ENCODE measurements around the gene DTNA.
"Not testable (repeated sequence)": the region's sequence is repeated elsewhere in the genome, so short reads cannot be mapped to it uniquely, and the experiment has no call there.

The DTNA gene

DNA sequence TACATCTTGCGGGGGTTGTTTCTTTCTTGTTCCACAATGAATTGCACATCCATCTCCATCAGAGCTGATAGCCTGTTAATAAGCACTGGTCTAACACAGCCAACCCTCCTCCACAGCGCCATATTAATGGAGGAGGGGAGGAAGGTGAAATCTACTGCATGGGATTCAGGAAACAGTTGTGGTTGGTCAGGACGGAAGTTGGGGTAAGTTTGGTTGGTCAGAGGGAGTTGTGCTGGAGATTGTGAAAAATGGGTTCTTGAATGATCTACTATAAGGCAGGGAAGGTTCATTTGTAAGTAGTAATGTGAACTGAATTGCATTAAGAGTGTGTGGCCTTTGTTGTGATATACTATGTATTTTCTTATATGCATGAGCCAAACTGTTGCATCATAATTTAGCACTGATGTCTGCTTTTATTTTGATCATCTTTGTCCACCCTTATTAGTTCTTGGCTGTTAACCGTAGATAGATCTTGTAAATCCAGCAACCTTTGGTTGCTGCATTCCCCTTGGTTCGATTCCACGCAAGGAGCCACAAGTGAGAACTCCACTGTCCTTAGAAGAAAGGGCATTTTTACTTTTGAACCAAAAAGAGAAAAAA lies 180.5 kb downstream of the DTNA start:
- no peak overlapping the region for H3K4me3 ChIP-seq (ENCODE audit: severe bottlenecking)
- ATAC-seq (ENCODE audit: low read depth): no peak
- H3K27me3 ChIP-seq (ENCODE audit: insufficient read depth, poor library complexity, severe bottlenecking): no peaks in the 10 kb centered on the region
- DNase-seq (ENCODE audit: low spot score): no peak
- no peaks in the 10 kb centered on the region for H3K36me3 ChIP-seq (ENCODE audit: low read depth)
- no peak overlapping the region for H3K27ac ChIP-seq (ENCODE audit: poor library complexity, severe bottlenecking)
- no peaks in the 10 kb centered on the region for H3K9me3 ChIP-seq (ENCODE audit: severe bottlenecking)
- TF ChIP-seq, protein P1, sequence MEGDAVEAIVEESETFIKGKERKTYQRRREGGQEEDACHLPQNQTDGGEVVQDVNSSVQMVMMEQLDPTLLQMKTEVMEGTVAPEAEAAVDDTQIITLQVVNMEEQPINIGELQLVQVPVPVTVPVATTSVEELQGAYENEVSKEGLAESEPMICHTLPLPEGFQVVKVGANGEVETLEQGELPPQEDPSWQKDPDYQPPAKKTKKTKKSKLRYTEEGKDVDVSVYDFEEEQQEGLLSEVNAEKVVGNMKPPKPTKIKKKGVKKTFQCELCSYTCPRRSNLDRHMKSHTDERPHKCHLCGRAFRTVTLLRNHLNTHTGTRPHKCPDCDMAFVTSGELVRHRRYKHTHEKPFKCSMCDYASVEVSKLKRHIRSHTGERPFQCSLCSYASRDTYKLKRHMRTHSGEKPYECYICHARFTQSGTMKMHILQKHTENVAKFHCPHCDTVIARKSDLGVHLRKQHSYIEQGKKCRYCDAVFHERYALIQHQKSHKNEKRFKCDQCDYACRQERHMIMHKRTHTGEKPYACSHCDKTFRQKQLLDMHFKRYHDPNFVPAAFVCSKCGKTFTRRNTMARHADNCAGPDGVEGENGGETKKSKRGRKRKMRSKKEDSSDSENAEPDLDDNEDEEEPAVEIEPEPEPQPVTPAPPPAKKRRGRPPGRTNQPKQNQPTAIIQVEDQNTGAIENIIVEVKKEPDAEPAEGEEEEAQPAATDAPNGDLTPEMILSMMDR (IDR thresholded peaks at IDR 0.05; ENCODE audit: poor library complexity, severe bottlenecking): no peak
- H3K4me1 ChIP-seq (ENCODE audit: insufficient read depth, poor library complexity, severe bottlenecking): no peaks in the 10 kb centered on the region

DNA sequence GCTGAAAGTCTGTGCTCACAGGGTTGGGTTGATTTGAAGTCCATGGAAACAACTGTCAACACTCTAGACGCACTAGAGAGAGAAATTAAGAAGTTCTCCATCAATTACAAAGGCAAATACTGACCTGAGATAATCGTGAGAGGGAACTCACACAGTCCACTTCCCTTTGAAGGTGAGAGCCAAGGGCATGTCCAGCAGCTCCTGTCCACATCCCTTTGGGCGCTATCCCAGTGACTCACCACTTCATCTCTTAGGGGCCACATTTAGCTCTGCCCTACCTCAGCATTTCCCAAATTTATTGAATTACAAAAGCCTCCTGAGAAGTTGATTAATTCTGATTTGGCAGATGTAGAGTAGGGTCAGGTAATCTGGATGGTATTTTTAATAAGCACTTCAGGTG lies 182.3 kb downstream of the DTNA start:
- DNase-seq (ENCODE audit: low spot score) (no peak), ATAC-seq (ENCODE audit: low read depth) (no peak)
- Histone ChIP-seq H3K36me3 (ENCODE audit: low read depth) (no peaks in the 10 kb centered on the region), H3K27me3 (ENCODE audit: insufficient read depth, poor library complexity, severe bottlenecking) (no peaks in the 10 kb centered on the region), H3K9me3 (ENCODE audit: severe bottlenecking) (no peaks in the 10 kb centered on the region), H3K27ac (ENCODE audit: poor library complexity, severe bottlenecking) (no peak overlapping the region), H3K4me1 (ENCODE audit: insufficient read depth, poor library complexity, severe bottlenecking) (no peaks in the 10 kb centered on the region), H3K4me3 (ENCODE audit: severe bottlenecking) (no peak overlapping the region)
- TF ChIP-seq, protein P1 (IDR thresholded peaks at IDR 0.05; ENCODE audit: poor library complexity, severe bottlenecking): no peak

DNA sequence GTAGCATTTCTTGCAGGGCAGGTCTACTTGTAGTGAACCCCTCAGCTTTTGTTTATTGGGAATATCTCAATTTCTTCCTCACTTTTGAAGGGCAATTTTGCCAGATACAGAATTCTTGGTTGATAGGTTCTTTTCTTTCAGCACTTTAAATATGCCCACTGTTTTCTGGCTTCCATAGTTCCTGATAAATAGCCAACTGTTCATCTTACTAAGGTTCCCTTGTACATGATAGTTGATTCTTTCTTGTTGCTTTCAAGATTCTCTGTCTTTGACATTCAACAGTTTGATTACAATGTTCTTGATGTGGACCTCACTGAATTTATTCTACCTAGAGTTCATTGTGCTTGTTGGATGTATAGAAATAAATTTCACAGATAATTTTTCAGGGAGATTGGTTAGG lies 183.1 kb downstream of the DTNA start:
- TF ChIP-seq, protein P1 (IDR thresholded peaks at IDR 0.05; ENCODE audit: poor library complexity, severe bottlenecking): no peak
- no peaks in the 10 kb centered on the region for H3K27me3 ChIP-seq (ENCODE audit: insufficient read depth, poor library complexity, severe bottlenecking)

DNA sequence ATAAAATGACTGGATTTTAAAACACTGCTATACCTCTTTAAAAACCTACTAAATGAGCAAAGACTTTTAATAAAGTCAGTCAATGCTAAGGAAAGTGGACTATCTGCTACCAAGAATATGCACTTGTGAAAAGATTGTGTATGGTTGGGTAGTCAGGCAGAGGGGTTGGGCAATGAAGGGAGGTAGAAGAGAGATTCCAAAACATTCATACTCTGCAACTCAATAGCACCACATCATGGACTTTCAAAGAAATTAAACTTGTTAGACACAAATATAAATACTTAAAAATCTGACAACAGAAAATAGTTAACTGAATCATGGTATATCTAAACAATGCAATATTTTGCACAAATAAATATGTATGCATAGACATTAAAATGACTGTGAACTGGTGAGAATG lies 191.2 kb downstream of the DTNA start:
- Histone ChIP-seq H3K27me3 (ENCODE audit: insufficient read depth, poor library complexity, severe bottlenecking) (no peaks in the 10 kb centered on the region), H3K36me3 (ENCODE audit: low read depth) (no peaks in the 10 kb centered on the region), H3K9me3 (ENCODE audit: severe bottlenecking) (no peaks in the 10 kb centered on the region), H3K4me3 (ENCODE audit: severe bottlenecking) (no peak overlapping the region), H3K4me1 (ENCODE audit: insufficient read depth, poor library complexity, severe bottlenecking) (no peaks in the 10 kb centered on the region), H3K27ac (ENCODE audit: poor library complexity, severe bottlenecking) (no peak overlapping the region)
- ATAC-seq (ENCODE audit: low read depth) (no peak), DNase-seq (ENCODE audit: low spot score) (no peak)
- TF ChIP-seq, protein P1 (IDR thresholded peaks at IDR 0.05; ENCODE audit: poor library complexity, severe bottlenecking): no peak

More for the DNA sequence above, 183.1 kb downstream of the DTNA start:
- Histone ChIP-seq H3K36me3 (ENCODE audit: low read depth) (no peaks in the 10 kb centered on the region), H3K4me1 (ENCODE audit: insufficient read depth, poor library complexity, severe bottlenecking) (no peaks in the 10 kb centered on the region), H3K9me3 (ENCODE audit: severe bottlenecking) (no peaks in the 10 kb centered on the region), H3K27ac (ENCODE audit: poor library complexity, severe bottlenecking) (no peak overlapping the region), H3K4me3 (ENCODE audit: severe bottlenecking) (no peak overlapping the region)
- ATAC-seq (ENCODE audit: low read depth): no peak
- no peak for DNase-seq (ENCODE audit: low spot score)

DNA sequence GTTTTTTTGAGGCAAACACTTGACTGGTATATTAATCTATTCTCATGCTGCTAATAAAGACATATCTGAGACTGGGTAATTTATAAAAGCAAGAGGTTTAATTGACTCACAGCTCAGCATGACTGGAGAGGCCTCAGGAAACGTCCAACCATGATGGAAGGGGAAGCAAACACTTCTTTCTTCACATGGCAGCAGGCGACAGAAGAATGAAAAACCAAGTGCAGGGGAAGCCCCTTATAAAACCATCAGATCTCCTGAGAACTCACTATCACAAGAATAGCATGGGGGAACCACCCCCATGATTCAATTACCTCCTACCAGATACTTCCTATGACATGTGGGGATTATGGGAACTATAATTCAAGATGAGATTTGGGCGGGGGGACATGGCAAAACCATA lies 194.9 kb downstream of the DTNA start:
- no peak overlapping the region for H3K4me3 ChIP-seq (ENCODE audit: severe bottlenecking)
- H3K27ac ChIP-seq (ENCODE audit: poor library complexity, severe bottlenecking): no peak overlapping the region
- no peaks in the 10 kb centered on the region for H3K36me3 ChIP-seq (ENCODE audit: low read depth)
- no peaks in the 10 kb centered on the region for H3K9me3 ChIP-seq (ENCODE audit: severe bottlenecking)
- no peak for DNase-seq (ENCODE audit: low spot score)
- H3K4me1 ChIP-seq (ENCODE audit: insufficient read depth, poor library complexity, severe bottlenecking): no peaks in the 10 kb centered on the region
- TF ChIP-seq, protein P1 (IDR thresholded peaks at IDR 0.05; ENCODE audit: poor library complexity, severe bottlenecking): no peak
- no peak for ATAC-seq (ENCODE audit: low read depth)
- H3K27me3 ChIP-seq (ENCODE audit: insufficient read depth, poor library complexity, severe bottlenecking): no peaks in the 10 kb centered on the region

DNA sequence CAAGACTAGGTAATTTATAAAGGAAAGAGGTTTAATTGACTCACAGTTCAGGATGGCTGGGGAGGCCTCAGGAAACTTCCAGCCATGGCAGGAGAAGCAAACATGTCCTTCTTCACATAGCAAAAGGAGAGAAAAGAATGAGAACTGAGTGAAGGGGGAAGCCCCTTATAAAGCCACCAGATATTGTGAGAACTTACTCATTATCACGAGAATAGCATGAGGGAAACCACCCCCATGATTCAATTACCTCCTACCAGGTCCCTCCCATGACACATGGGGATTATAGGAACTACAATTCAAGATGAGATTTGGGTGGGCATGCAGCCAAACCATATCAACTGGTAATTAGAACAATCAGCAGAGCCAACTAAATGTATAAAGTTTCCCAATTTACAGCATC lies 196.9 kb downstream of the DTNA start:
- H3K4me1 ChIP-seq (ENCODE audit: insufficient read depth, poor library complexity, severe bottlenecking); ATAC-seq (ENCODE audit: low read depth); H3K27me3 ChIP-seq (ENCODE audit: insufficient read depth, poor library complexity, severe bottlenecking); H3K36me3 ChIP-seq (ENCODE audit: low read depth); DNase-seq (ENCODE audit: low spot score); H3K27ac ChIP-seq (ENCODE audit: poor library complexity, severe bottlenecking); H3K9me3 ChIP-seq (ENCODE audit: severe bottlenecking); H3K4me3 ChIP-seq (ENCODE audit: severe bottlenecking): not testable (repeated sequence)
